Measurements from ENCODE around the gene URM1.
A peak's percentile ranks its signal among the peaks of the same experiment; 100 is the strongest.
"Not testable (repeated sequence)": the region's sequence is repeated elsewhere in the genome, so short reads cannot be mapped to it uniquely, and the experiment has no call there.

The URM1 gene

GRCh38 chr9:128370752-128371629, at the start of gene URM1:
TSS of gene URM1 (plus strand) at chr9:128371374. CDS start at chr9:128371381, 7 bp downstream.
- peak; percentile 93 for DNase-seq

- DNase-seq, result no peak
Observed at GRCh38 chr9:128321879-128322403, 49.2 kb upstream of the URM1 start.

GRCh38 chr9:128322404-128323211, 48.6 kb upstream of the URM1 start, which contains the start of the genes COQ4 and TRUB2:
TSS of gene COQ4 (plus strand) at chr9:128322839. CDS start at chr9:128322859, 20 bp downstream.
TSS of gene TRUB2 (minus strand) at chr9:128322447. CDS start at chr9:128322408, 39 bp downstream.
- peak; percentile 89 for DNase-seq

- DNase-seq, result peak; percentile 27
Observed at GRCh38 chr9:128323212-128323730, 47.9 kb upstream of the URM1 start.

- DNase-seq, result no peak
Observed at GRCh38 chr9:128323791-128324190, 47.4 kb upstream of the URM1 start.

GRCh38 chr9:128324401-128324800, 46.8 kb upstream of the URM1 start:
- no peak for DNase-seq

- no peak for DNase-seq
Observed at GRCh38 chr9:128325629-128326028, 45.5 kb upstream of the URM1 start.

- no peak for DNase-seq
Observed at GRCh38 chr9:128333451-128333869, 37.7 kb upstream of the URM1 start.

- no peak for DNase-seq
Observed at GRCh38 chr9:128335161-128335560, 36.0 kb upstream of the URM1 start.

- no peak for DNase-seq
Observed at GRCh38 chr9:128335914-128336313, 35.3 kb upstream of the URM1 start.

- no peak for DNase-seq
Observed at GRCh38 chr9:128337936-128338335, 33.2 kb upstream of the URM1 start.

- not testable (repeated sequence) for DNase-seq
Observed at GRCh38 chr9:128338852-128339614, 32.1 kb upstream of the URM1 start.

GRCh38 chr9:128339761-128340690, 31.1 kb upstream of the URM1 start, which contains the start of gene SLC27A4:
TSS of gene SLC27A4 (plus strand) at chr9:128340527. CDS start at chr9:128343133, 2,606 bp downstream.
- peak; percentile 78 for DNase-seq

GRCh38 chr9:128340691-128341434, 30.3 kb upstream of the URM1 start:
- DNase-seq, result no peak

- peak; percentile 56 for DNase-seq
Observed at GRCh38 chr9:128341435-128341849, 29.7 kb upstream of the URM1 start.

- no peak for DNase-seq
Observed at GRCh38 chr9:128342971-128343680, 28.0 kb upstream of the URM1 start.

- no peak for DNase-seq
Observed at GRCh38 chr9:128343855-128344254, 27.3 kb upstream of the URM1 start.

- DNase-seq, result no peak
Observed at GRCh38 chr9:128344931-128345605, 26.1 kb upstream of the URM1 start.

GRCh38 chr9:128349125-128349524, 22.0 kb upstream of the URM1 start:
- DNase-seq, result no peak
